ENCODE data around the gene FBXL20. TPM values are rescaled to one million over a fixed set of nuclear protein-coding genes. Genes with fewer than 3 reads are reported as not detected.
"Not testable (repeated sequence)": the region's sequence is repeated elsewhere in the genome, so short reads cannot be mapped to it uniquely, and the experiment has no call there.

The FBXL20 gene
- total and polyA plus RNA-seq, 4 donors, result 1.6 to 8.4 (median 5.2) TPM

DNA sequence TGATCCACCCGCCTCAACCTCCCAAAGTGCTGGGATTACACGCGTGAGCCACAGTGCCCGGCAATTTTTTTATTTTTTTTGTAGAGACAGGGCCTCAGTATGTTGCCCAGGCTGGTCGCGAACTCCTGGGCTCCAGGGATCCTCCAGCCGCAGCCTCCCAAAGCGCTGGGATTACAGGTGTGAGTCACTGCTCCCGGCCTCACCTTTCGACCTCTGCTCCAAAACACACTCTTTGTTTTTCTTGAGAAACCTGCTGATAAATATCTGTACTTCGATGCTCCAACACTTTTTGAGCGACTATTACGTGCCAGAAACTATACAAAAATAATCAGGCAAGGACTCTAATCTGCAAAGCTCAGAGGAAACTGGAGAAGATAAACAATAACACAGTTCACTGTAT lies 48.6 kb upstream of the FBXL20 start:
- TF ChIP-seq JUND (IDR thresholded peaks at IDR 0.05) (no peak), TAF1 (conservative IDR thresholded peaks at IDR 0.05) (no peak)
- WGBS, result 72% methylated on average over 13 of the region's 13 CpGs
- no peaks in the 10 kb centered on the region for H3K9me3 ChIP-seq (ENCODE audit: control insufficient read depth in 4 of 4, low read length in 3 of 4)
- peak overlapping the region; percentile 90 to 96 for H3K9ac ChIP-seq (ENCODE audit: low read depth in 1 of 2, low read length in 2 of 2)
- peak overlapping the region in 2 of 3 donors; percentile 70 to 99 for H3K4me3 ChIP-seq (ENCODE audit: low read depth in 1 of 3, low read length in 3 of 3)
- H3K4me1 ChIP-seq (ENCODE audit: control insufficient read depth in 4 of 4, insufficient read depth in 4 of 4, low read length in 3 of 4), result peaks cover 10 to 38% (median 34%) of the 10 kb centered on the region in 4 donors
- H3K36me3 ChIP-seq (ENCODE audit: control insufficient read depth in 4 of 4, insufficient read depth in 3 of 4, low read depth in 1 of 4, low read length in 3 of 4), result peaks cover 5 to 12% (median 7%) of the 10 kb centered on the region in 4 donors
- DNase-seq (ENCODE audit: low spot score), result no peak
- no peak overlapping the region for H3K27ac ChIP-seq (ENCODE audit: low read depth in 1 of 2, low read length in 2 of 2)
- no peaks in the 10 kb centered on the region for H3K27me3 ChIP-seq (ENCODE audit: control insufficient read depth in 4 of 4, insufficient read depth in 4 of 4, low read length in 3 of 4)

DNA sequence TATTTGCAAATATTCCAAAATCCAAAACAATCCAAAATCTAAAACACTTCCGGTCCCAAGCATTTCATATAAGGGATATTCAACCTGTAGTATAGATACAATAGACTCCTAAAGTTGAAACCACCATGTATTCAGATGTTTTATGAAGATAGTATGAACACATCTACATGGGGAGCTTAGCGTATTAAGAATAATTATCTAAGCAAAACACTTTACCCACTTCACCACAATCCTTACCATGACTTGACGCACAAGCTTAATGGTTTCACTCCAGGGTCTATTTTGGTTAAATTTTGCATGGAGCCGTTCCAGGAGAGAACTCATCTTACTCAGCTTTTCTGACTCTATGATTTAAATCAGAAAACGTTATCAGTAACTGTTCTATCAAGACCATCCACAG lies 46.1 kb upstream of the FBXL20 start:
- peaks cover 5 to 20% (median 18%) of the 10 kb centered on the region in 4 donors for H3K4me1 ChIP-seq (ENCODE audit: control insufficient read depth in 4 of 4, insufficient read depth in 4 of 4, low read length in 3 of 4)
- 92% methylated on average over 5 of the region's 5 CpGs for WGBS
- peaks cover 8 to 27% (median 18%) of the 10 kb centered on the region in 4 donors for H3K36me3 ChIP-seq (ENCODE audit: control insufficient read depth in 4 of 4, insufficient read depth in 3 of 4, low read depth in 1 of 4, low read length in 3 of 4)

DNA sequence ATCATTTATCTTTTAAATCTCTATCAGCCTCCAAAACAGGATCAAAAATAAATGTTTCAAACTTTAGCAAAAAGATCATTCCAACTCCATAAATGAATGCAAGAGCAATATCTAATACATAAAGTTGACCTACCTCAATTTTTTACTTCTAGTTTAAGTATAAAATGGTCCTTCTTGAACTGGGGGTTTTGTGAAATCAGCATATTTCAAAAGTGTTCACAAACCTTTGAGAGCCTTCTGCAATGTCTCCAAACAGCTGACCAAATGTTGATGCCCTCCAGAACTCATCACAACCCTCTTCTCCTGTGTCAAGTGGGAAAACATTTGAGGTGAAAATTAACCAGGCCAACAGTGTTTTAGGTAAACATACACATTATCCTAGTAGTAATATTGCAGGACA lies 41.9 kb upstream of the FBXL20 start:
- Histone ChIP-seq H3K27ac (ENCODE audit: low read depth in 1 of 2, low read length in 2 of 2) (no peak overlapping the region), H3K9me3 (ENCODE audit: control insufficient read depth in 4 of 4, low read length in 3 of 4) (no peaks in the 10 kb centered on the region), H3K9ac (ENCODE audit: low read depth in 1 of 2, low read length in 2 of 2) (no peak overlapping the region), H3K4me3 (ENCODE audit: low read depth in 1 of 3, low read length in 3 of 3) (no peak overlapping the region), H3K4me1 (ENCODE audit: control insufficient read depth in 4 of 4, insufficient read depth in 4 of 4, low read length in 3 of 4) (peaks cover 0 to 2% (median 0%) of the 10 kb centered on the region in 4 donors), H3K27me3 (ENCODE audit: control insufficient read depth in 4 of 4, insufficient read depth in 4 of 4, low read length in 3 of 4) (no peaks in the 10 kb centered on the region), H3K36me3 (ENCODE audit: control insufficient read depth in 4 of 4, insufficient read depth in 3 of 4, low read depth in 1 of 4, low read length in 3 of 4) (peaks cover 12 to 58% (median 42%) of the 10 kb centered on the region in 4 donors)
- TF ChIP-seq JUND (IDR thresholded peaks at IDR 0.05) (no peak), EGR1 (IDR thresholded peaks at IDR 0.05; ENCODE audit: low read depth in 2 of 2) (no peak)
- TF ChIP-seq, protein P1, sequence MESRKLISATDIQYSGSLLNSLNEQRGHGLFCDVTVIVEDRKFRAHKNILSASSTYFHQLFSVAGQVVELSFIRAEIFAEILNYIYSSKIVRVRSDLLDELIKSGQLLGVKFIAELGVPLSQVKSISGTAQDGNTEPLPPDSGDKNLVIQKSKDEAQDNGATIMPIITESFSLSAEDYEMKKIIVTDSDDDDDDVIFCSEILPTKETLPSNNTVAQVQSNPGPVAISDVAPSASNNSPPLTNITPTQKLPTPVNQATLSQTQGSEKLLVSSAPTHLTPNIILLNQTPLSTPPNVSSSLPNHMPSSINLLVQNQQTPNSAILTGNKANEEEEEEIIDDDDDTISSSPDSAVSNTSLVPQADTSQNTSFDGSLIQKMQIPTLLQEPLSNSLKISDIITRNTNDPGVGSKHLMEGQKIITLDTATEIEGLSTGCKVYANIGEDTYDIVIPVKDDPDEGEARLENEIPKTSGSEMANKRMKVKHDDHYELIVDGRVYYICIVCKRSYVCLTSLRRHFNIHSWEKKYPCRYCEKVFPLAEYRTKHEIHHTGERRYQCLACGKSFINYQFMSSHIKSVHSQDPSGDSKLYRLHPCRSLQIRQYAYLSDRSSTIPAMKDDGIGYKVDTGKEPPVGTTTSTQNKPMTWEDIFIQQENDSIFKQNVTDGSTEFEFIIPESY (IDR thresholded peaks at IDR 0.05), result no peak
- no peak for DNase-seq (ENCODE audit: low spot score)

More for the DNA sequence above, 46.1 kb upstream of the FBXL20 start:
- no peak for DNase-seq (ENCODE audit: low spot score)
- Histone ChIP-seq H3K27me3 (ENCODE audit: control insufficient read depth in 4 of 4, insufficient read depth in 4 of 4, low read length in 3 of 4) (no peaks in the 10 kb centered on the region), H3K9ac (ENCODE audit: low read depth in 1 of 2, low read length in 2 of 2) (no peak overlapping the region), H3K9me3 (ENCODE audit: control insufficient read depth in 4 of 4, low read length in 3 of 4) (no peaks in the 10 kb centered on the region), H3K27ac (ENCODE audit: low read depth in 1 of 2, low read length in 2 of 2) (no peak overlapping the region), H3K4me3 (ENCODE audit: low read depth in 1 of 3, low read length in 3 of 3) (no peak overlapping the region)
- TF ChIP-seq RXRA (IDR thresholded peaks at IDR 0.05), result no peak
- no peak for TF ChIP-seq NR2F2 (IDR thresholded peaks at IDR 0.05)
- no peak for TF ChIP-seq YY1 (IDR thresholded peaks at IDR 0.05)
- TF ChIP-seq, protein P1 (IDR thresholded peaks at IDR 0.05), result no peak
- no peak for TF ChIP-seq HNF4G (IDR thresholded peaks at IDR 0.05)
- TF ChIP-seq HNF4A (conservative IDR thresholded peaks at IDR 0.05), result no peak
- TF ChIP-seq TAF1 (conservative IDR thresholded peaks at IDR 0.05), result no peak
- TF ChIP-seq FOXA2 (IDR thresholded peaks at IDR 0.05), result no peak
- no peak for TF ChIP-seq EGR1 (IDR thresholded peaks at IDR 0.05; ENCODE audit: low read depth in 2 of 2)
- TF ChIP-seq, protein P2, sequence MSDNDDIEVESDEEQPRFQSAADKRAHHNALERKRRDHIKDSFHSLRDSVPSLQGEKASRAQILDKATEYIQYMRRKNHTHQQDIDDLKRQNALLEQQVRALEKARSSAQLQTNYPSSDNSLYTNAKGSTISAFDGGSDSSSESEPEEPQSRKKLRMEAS (IDR thresholded peaks at IDR 0.05), result no peak
- TF ChIP-seq, protein P3, sequence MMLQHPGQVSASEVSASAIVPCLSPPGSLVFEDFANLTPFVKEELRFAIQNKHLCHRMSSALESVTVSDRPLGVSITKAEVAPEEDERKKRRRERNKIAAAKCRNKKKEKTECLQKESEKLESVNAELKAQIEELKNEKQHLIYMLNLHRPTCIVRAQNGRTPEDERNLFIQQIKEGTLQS (IDR thresholded peaks at IDR 0.05), result no peak
- no peak for TF ChIP-seq RAD21 (IDR thresholded peaks at IDR 0.05)
- TF ChIP-seq SP1 (IDR thresholded peaks at IDR 0.05), result no peak
- TF ChIP-seq, protein P4, sequence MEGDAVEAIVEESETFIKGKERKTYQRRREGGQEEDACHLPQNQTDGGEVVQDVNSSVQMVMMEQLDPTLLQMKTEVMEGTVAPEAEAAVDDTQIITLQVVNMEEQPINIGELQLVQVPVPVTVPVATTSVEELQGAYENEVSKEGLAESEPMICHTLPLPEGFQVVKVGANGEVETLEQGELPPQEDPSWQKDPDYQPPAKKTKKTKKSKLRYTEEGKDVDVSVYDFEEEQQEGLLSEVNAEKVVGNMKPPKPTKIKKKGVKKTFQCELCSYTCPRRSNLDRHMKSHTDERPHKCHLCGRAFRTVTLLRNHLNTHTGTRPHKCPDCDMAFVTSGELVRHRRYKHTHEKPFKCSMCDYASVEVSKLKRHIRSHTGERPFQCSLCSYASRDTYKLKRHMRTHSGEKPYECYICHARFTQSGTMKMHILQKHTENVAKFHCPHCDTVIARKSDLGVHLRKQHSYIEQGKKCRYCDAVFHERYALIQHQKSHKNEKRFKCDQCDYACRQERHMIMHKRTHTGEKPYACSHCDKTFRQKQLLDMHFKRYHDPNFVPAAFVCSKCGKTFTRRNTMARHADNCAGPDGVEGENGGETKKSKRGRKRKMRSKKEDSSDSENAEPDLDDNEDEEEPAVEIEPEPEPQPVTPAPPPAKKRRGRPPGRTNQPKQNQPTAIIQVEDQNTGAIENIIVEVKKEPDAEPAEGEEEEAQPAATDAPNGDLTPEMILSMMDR (IDR thresholded peaks at IDR 0.05; ENCODE audit: low read depth, low read length, missing input control), result no peak
- TF ChIP-seq GABPA (IDR thresholded peaks at IDR 0.05 in 1 of 2, conservative IDR thresholded peaks at IDR 0.05 in 1 of 2), result no peak

DNA sequence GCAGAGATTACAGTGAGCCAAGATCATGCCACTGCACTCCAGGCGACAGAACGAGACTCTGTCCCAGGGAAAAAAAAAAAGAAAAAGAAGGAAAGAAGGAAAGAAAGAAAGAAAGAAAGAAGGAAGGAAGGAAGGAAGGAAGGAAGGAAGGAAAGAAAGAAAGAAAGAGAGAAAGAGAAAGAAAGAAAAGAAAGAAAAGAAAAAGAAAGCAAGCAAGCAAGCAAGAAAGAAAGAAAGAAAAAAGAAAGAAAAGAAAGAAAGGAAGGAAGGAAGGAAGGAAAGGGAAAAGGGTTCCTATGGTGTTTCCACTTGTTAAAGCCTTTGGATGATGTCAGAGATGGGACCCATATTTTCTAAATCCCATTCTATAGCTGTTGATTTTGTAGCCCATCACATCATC lies 38.4 kb upstream of the FBXL20 start:
- not testable (repeated sequence) for H3K27ac ChIP-seq (ENCODE audit: low read depth in 1 of 2, low read length in 2 of 2); H3K4me3 ChIP-seq (ENCODE audit: low read depth in 1 of 3, low read length in 3 of 3); H3K9me3 ChIP-seq (ENCODE audit: control insufficient read depth in 4 of 4, low read length in 3 of 4); DNase-seq (ENCODE audit: low spot score); H3K27me3 ChIP-seq (ENCODE audit: control insufficient read depth in 4 of 4, insufficient read depth in 4 of 4, low read length in 3 of 4); H3K4me1 ChIP-seq (ENCODE audit: control insufficient read depth in 4 of 4, insufficient read depth in 4 of 4, low read length in 3 of 4); H3K9ac ChIP-seq (ENCODE audit: low read depth in 1 of 2, low read length in 2 of 2)
- H3K36me3 ChIP-seq (ENCODE audit: control insufficient read depth in 4 of 4, insufficient read depth in 3 of 4, low read depth in 1 of 4, low read length in 3 of 4), result peaks cover 7 to 68% (median 41%) of the 10 kb centered on the region in 4 donors
- 98% methylated on average over 2 of the region's 2 CpGs for WGBS

All from liver (tissue), 9 donors.